IMR-90 (cell line): ENCODE measurements around the gene FMNL3. TPM values are rescaled to one million over a fixed set of nuclear protein-coding genes. Genes with fewer than 3 reads are reported as not detected.

Experiments used
- ATAC-seq: fragments of 200-7000 bp; cut with Tn5 transposase; 2 replicates; pipeline ENCODE4 v1.9.1; 2020; ENCODE audit warnings: low read depth, mild to moderate bottlenecking, moderate library complexity
- BruUV-seq: library from RNA; stranded (reverse); fragments of 400-500 nt; replicated peaks from 2 replicates; lab custom pipeline; 2021; lab: Mats Ljungman, UMichigan
- CTCF ChIA-PET: fragments of 300-600 bp; formaldehyde crosslinking; extraction: SDS; loops from one replicate; lab custom pipeline; 2021; ENCODE audit warnings: antibody characterized with exemption; lab: Yijun Ruan, JAX
- POLR2A ChIA-PET: fragments of 300-600 bp; sonication (Branson Sonifier 250); formaldehyde crosslinking; loops from one replicate; lab custom pipeline; 2022; ENCODE audit warnings: antibody characterized with exemption; ENCODE audit not compliant: unreplicated experiment; lab: Charles Lee
- DNase-seq: peaks from one replicate; pipeline ENCODE4 v3.0.0; 2013
- H2AFZ ChIP-seq: replicated peaks from 2 replicates; pipeline ENCODE3; 2013; ENCODE audit warnings: low read length, mild to moderate bottlenecking; ENCODE audit not compliant: poor library complexity
- H2AK5ac ChIP-seq: 2 replicates; pipeline ENCODE4 v1.6.1; 2013; ENCODE audit warnings: low read depth, low read length, inconsistent platforms
- H2AK9ac ChIP-seq: replicated peaks from 2 replicates; pipeline ENCODE3; 2013; ENCODE audit warnings: mild to moderate bottlenecking, low read depth, low read length, moderate library complexity; ENCODE audit not compliant: poor library complexity
- H2BK120ac ChIP-seq: 2 replicates; pipeline ENCODE4 v1.6.1; 2013; ENCODE audit warnings: low read depth, low read length, inconsistent platforms
- H2BK15ac ChIP-seq: 3 replicates; pipeline ENCODE4 v1.6.1; 2013; ENCODE audit warnings: low read depth, low read length, inconsistent platforms
- H2BK20ac ChIP-seq: 2 replicates; pipeline ENCODE4 v1.6.1; 2013; ENCODE audit warnings: low read depth, mild to moderate bottlenecking, inconsistent platforms, low read length, moderate library complexity
- H2BK5ac ChIP-seq: 2 replicates; pipeline ENCODE4 v1.6.1; 2013; ENCODE audit warnings: mild to moderate bottlenecking, low read depth, low read length, inconsistent platforms; ENCODE audit not compliant: poor library complexity, severe bottlenecking
- H3K14ac ChIP-seq: replicated peaks from 2 replicates; pipeline ENCODE4 v1.6.1; 2013; ENCODE audit warnings: low read depth, low read length, inconsistent platforms
- H3K18ac ChIP-seq: 2 replicates; pipeline ENCODE4 v1.6.1; 2013; ENCODE audit warnings: low read depth, low read length, control low read depth
- H3K23ac ChIP-seq: 2 replicates; pipeline ENCODE4 v1.6.1; 2013; ENCODE audit warnings: low read depth, low read length, inconsistent platforms
- H3K27ac ChIP-seq: 2 replicates; pipeline ENCODE4 v1.5.1; 2013; ENCODE audit warnings: mild to moderate bottlenecking, control low read depth, low read length; ENCODE audit not compliant: insufficient read depth
- H3K27me3 ChIP-seq: 2 replicates; pipeline ENCODE4 v1.6.1; 2013; ENCODE audit warnings: low read length; ENCODE audit not compliant: control insufficient read depth, insufficient read depth
- H3K36me3 ChIP-seq: 2 replicates; pipeline ENCODE4 v1.6.1; 2013; ENCODE audit warnings: low read length, mixed read lengths; ENCODE audit not compliant: control insufficient read depth, insufficient read depth
- H3K4ac ChIP-seq: 2 replicates; pipeline ENCODE4 v1.6.1; 2013; ENCODE audit warnings: low read depth, low read length, inconsistent platforms
- H3K4me1 ChIP-seq: 2 replicates; pipeline ENCODE4 v1.6.1; 2013; ENCODE audit warnings: low read length, mixed read lengths; ENCODE audit not compliant: control insufficient read depth, insufficient read depth
- H3K4me2 ChIP-seq: 2 replicates; pipeline ENCODE4 v1.6.1; 2013; ENCODE audit warnings: low read depth, mild to moderate bottlenecking, control low read depth, low read length, moderate library complexity
- H3K4me3 ChIP-seq: 2 replicates; pipeline ENCODE4 v1.5.1; 2013; ENCODE audit warnings: low read depth, mild to moderate bottlenecking, control low read depth, low read length, moderate library complexity; ENCODE audit not compliant: insufficient read depth
- H3K56ac ChIP-seq: 2 replicates; pipeline ENCODE4 v1.6.1; 2013; ENCODE audit warnings: low read length, inconsistent platforms; ENCODE audit not compliant: insufficient read depth; ENCODE audit errors: extremely low read depth
- H3K79me1 ChIP-seq, 2 experiments: 2 replicates each; pipeline ENCODE4 v1.6.1; 2013; ENCODE audit warnings: low read length in 2 of 2, inconsistent platforms in 1 of 2, low read depth in 1 of 2
- H3K9ac ChIP-seq: 2 replicates; pipeline ENCODE4 v1.6.1; 2013; ENCODE audit warnings: low read depth, low read length, control low read depth
- H3K9me1 ChIP-seq: 2 replicates; pipeline ENCODE4 v1.6.1; 2013; ENCODE audit warnings: low read length, inconsistent platforms; ENCODE audit not compliant: insufficient read depth
- H3K9me3 ChIP-seq: 2 replicates; pipeline ENCODE4 v1.6.1; 2013; ENCODE audit warnings: low read length; ENCODE audit not compliant: control insufficient read depth, insufficient read depth
- H4K20me1 ChIP-seq: 2 replicates; pipeline ENCODE4 v1.6.1; 2013; ENCODE audit warnings: low read length, inconsistent platforms; ENCODE audit not compliant: insufficient read depth
- H4K5ac ChIP-seq: 2 replicates; pipeline ENCODE4 v1.6.1; 2013; ENCODE audit warnings: mild to moderate bottlenecking, low read depth, low read length, control low read depth
- H4K8ac ChIP-seq, 2 experiments: 2 replicates each; pipeline ENCODE4 v1.6.1; 2013; ENCODE audit warnings: low read depth in 2 of 2, low read length in 2 of 2, control low read depth in 1 of 2, inconsistent platforms in 1 of 2
- H4K91ac ChIP-seq: 2 replicates; pipeline ENCODE4 v1.6.1; 2013; ENCODE audit warnings: low read depth, low read length, inconsistent platforms; ENCODE audit not compliant: insufficient read depth
- BHLHE40 ChIP-seq: fragments of 150-350 bp; IDR thresholded peaks from 2 replicates; pipeline ENCODE4 v1.6.1; 2016; ENCODE audit warnings: mild to moderate bottlenecking, low read depth, low read length
- CEBPB ChIP-seq: IDR thresholded peaks from 2 replicates; pipeline ENCODE4 v1.6.1; 2012; ENCODE audit warnings: low read depth, low read length, improper control_type of control experiment
- CHD1 ChIP-seq: IDR thresholded peaks from 2 replicates; pipeline ENCODE4 v1.6.1; 2012; ENCODE audit warnings: low read depth, low read length, improper control_type of control experiment
- CTCF ChIP-seq: conservative IDR thresholded peaks from 2 replicates; pipeline ENCODE4 v1.5.1; 2012; ENCODE audit warnings: mild to moderate bottlenecking, low read depth, low read length, improper control_type of control experiment
- ELK1 ChIP-seq: fragments of 150-350 bp; IDR thresholded peaks from 2 replicates; pipeline ENCODE4 v1.6.1; 2016; ENCODE audit warnings: low read depth, mild to moderate bottlenecking, low read length, moderate library complexity, borderline replicate concordance
- FOS ChIP-seq: fragments of 150-350 bp; IDR thresholded peaks from 2 replicates; pipeline ENCODE4 v1.6.1; 2016; ENCODE audit warnings: low read depth, low read length
- MAFK ChIP-seq: IDR thresholded peaks from 2 replicates; pipeline ENCODE4 v1.6.1; 2012; ENCODE audit warnings: low read depth, low read length, improper control_type of control experiment
- MAZ ChIP-seq: IDR thresholded peaks from 2 replicates; pipeline ENCODE4 v1.6.1; 2012; ENCODE audit warnings: low read depth, mild to moderate bottlenecking, low read length, improper control_type of control experiment, moderate library complexity, borderline replicate concordance
- MXI1 ChIP-seq: IDR thresholded peaks from 2 replicates; pipeline ENCODE4 v1.6.1; 2012; ENCODE audit warnings: low read depth, mild to moderate bottlenecking, low read length, moderate library complexity, borderline replicate concordance
- NFE2L2 ChIP-seq: fragments of 150-350 bp; IDR thresholded peaks from 2 replicates; pipeline ENCODE4 v1.6.1; 2016; ENCODE audit warnings: low read depth, mild to moderate bottlenecking, low read length
- POLR2A ChIP-seq: IDR thresholded peaks from 2 replicates; pipeline ENCODE4 v1.6.1; 2012; ENCODE audit warnings: mild to moderate bottlenecking, low read depth, low read length
- RAD21 ChIP-seq: IDR thresholded peaks from 2 replicates; pipeline ENCODE4 v1.6.1; 2012; ENCODE audit warnings: low read length, improper control_type of control experiment
- RCOR1 ChIP-seq: IDR thresholded peaks from 2 replicates; pipeline ENCODE4 v1.6.1; 2012; ENCODE audit warnings: mild to moderate bottlenecking, low read length, improper control_type of control experiment; ENCODE audit not compliant: insufficient replicate concordance
- RFX5 ChIP-seq: IDR thresholded peaks from 2 replicates; pipeline ENCODE4 v1.8.0; 2012; ENCODE audit warnings: low read depth, mild to moderate bottlenecking, low read length, moderate library complexity
- SMC3 ChIP-seq: fragments of 150-350 bp; IDR thresholded peaks from 2 replicates; pipeline ENCODE4 v1.6.1; 2016; ENCODE audit warnings: low read depth, mild to moderate bottlenecking, antibody characterized with exemption, low read length, moderate library complexity
- USF2 ChIP-seq: fragments of 150-350 bp; IDR thresholded peaks from 2 replicates; pipeline ENCODE4 v1.6.1; 2017; ENCODE audit warnings: mild to moderate bottlenecking, antibody characterized with exemption, low read length, low read depth
- WGBS, 2 experiments: methylation state at CpG; one replicate each; pipeline versions ENCODE4 v1.1.5 to v1.1.7; 2013; ENCODE audit warnings: missing lambda C conversion rate in 2 of 2; ENCODE audit not compliant: insufficient read length in 1 of 2; ENCODE audit errors: extremely low coverage in 2 of 2; 5-methylcytosine and 5-hydroxymethylcytosine counted together
- dilution Hi-C: fragments of 300-500 bp; cut with HindIII; formaldehyde crosslinking; loops from one replicate; pipeline ENCODE4 v1.14.3; 2018; ENCODE audit warnings: low sequenced_read_pairs; ENCODE audit not compliant: unreplicated experiment
- in situ Hi-C: fragments of 300-500 bp; cut with MboI; formaldehyde crosslinking; loops from 3 replicates; pipeline ENCODE4 v1.14.3; 2019; ENCODE audit warnings: low sequenced_read_pairs, inconsistent platforms, mixed read lengths
- intact Hi-C: fragments of 100-400 bp; cut with micrococcal nuclease; formaldehyde crosslinking; loops from 2 replicates; pipeline ENCODE4 v1.10.0; 2022
- polyA plus RNA-seq, 3 experiments: library from polyadenylated mRNA; depleted of rRNA; stranded (reverse); fragments of >200 nt; gene quantifications; 2 replicates each; pipeline ENCODE4 v1.2.3, GENCODE V29; 2012; ENCODE audit warnings: low replicate concordance in 1 of 3
- total RNA-seq: library from RNA; depleted of rRNA; stranded (reverse); fragments of >200 nt; gene quantifications from 2 replicates; pipeline ENCODE4 v1.2.3, GENCODE V29; 2012

The FMNL3 gene
- total and polyA plus RNA-seq, 2 of the 4 experiments (the other 2 are of a cell fraction): 16.3 to 36.4 TPM

GRCh38 chr12:49684310-49684854, 22.8 kb downstream of the FMNL3 start:
- Histone ChIP-seq H3K56ac (no peak overlapping the region), H2BK20ac (no peak overlapping the region), H3K9me1 (peaks cover 8% of the 10 kb centered on the region), H3K18ac (no peak overlapping the region), H2AFZ (no peak overlapping the region), H4K91ac (no peak overlapping the region), H2AK5ac (no peak overlapping the region), H3K4me2 (no peak overlapping the region), H2BK15ac (no peak overlapping the region), H4K8ac (no peak overlapping the region), H4K20me1 (peaks cover 25% of the 10 kb centered on the region), H3K79me1 (peaks cover 35 to 81% of the 10 kb centered on the region in 2 experiments), H3K36me3 (no peaks in the 10 kb centered on the region), H3K4me3 (no peak overlapping the region), H3K27me3 (no peaks in the 10 kb centered on the region), H3K9me3 (no peaks in the 10 kb centered on the region), H3K4me1 (peaks cover 8% of the 10 kb centered on the region), H4K5ac (no peak overlapping the region), H2BK120ac (no peak overlapping the region), H3K14ac (no peak overlapping the region), H3K4ac (no peak overlapping the region), H3K9ac (no peak overlapping the region), H3K23ac (no peak overlapping the region), H2BK5ac (no peak overlapping the region), H3K27ac (no peak overlapping the region), H2AK9ac (no peak overlapping the region)
- in situ Hi-C loops: no loop called here
- intact Hi-C loops: no loop called here
- dilution Hi-C loops: no loop called here
- BruUV-seq: no TSS peak
- TF ChIP-seq FOS (no peak), RCOR1 (no peak), USF2 (no peak), ELK1 (no peak), NFE2L2 (no peak), RFX5 (no peak), CHD1 (no peak), MAFK (no peak), MAZ (no peak), RAD21 (no peak), SMC3 (no peak), CEBPB (no peak), POLR2A (no peak), CTCF (no peak), MXI1 (no peak), BHLHE40 (no peak)
- CTCF ChIA-PET: no interaction called here
- 90% methylated on average over 2 of the region's 5 CpGs; no CpG with 5 or more reads in 1 of the 2 experiments for WGBS, 2 experiments
- ATAC-seq: no peak
- no peak for DNase-seq
- POLR2A ChIA-PET: no interaction called here
